ENCODE data around the gene SMC3. TPM values are rescaled to one million over a fixed set of nuclear protein-coding genes. Genes with fewer than 3 reads are reported as not detected.

Gene SMC3
- total and polyA plus RNA-seq, 2 experiments from 2014 or later: 72.3 to 320 TPM

GRCh38 chr10:110529596-110530011 is 37.9 kb upstream of the SMC3 start:
- Histone ChIP-seq H3F3A (replicated peaks; ENCODE audit: low read depth) (no peaks in the 10 kb centered on the region), H3K27ac (ENCODE audit: low read depth) (peak overlapping the region; percentile 98), H3K9me2 (ENCODE audit: insufficient read depth) (no peaks in the 10 kb centered on the region), H3K4me1 (ENCODE audit: insufficient read depth) (peaks cover 35% of the 10 kb centered on the region), H2AFZ (no peak overlapping the region), H3K79me2 (replicated peaks; ENCODE audit: insufficient read depth) (no peaks in the 10 kb centered on the region), H3K27me3 (ENCODE audit: insufficient read depth) (no peaks in the 10 kb centered on the region), H3K36me3 (ENCODE audit: insufficient read depth) (no peaks in the 10 kb centered on the region), H4K20me1 (replicated peaks; ENCODE audit: insufficient read depth) (no peaks in the 10 kb centered on the region), H3K4me2 (peak overlapping the region; percentile 77), H3K4me3 (peak overlapping the region; percentile 48)
- peaks cover 10% of the 10 kb centered on the region for H3K27me3 Mint-ChIP-seq (ENCODE audit: insufficient read depth, low read depth, poor library complexity)
- peak overlapping the region; percentile 67 for H3K4me3 Mint-ChIP-seq
- TF ChIP-seq NANOG (IDR thresholded peaks at IDR 0.05; ENCODE audit: borderline replicate concordance) (peak; percentile 79), EZH2 (IDR thresholded peaks at IDR 0.05; ENCODE audit: low read depth, unreplicated experiment) (no peak)
- ATAC-seq (peak; percentile 17), DNase-seq (ENCODE audit: low spot score) (peak; percentile 79)
- H3K27ac Mint-ChIP-seq: peak overlapping the region; percentile 99
- no peaks in the 10 kb centered on the region for H3K36me3 Mint-ChIP-seq (ENCODE audit: low read depth)
- H3K9me3 Mint-ChIP-seq: no peaks in the 10 kb centered on the region
- peaks cover 47% of the 10 kb centered on the region for H3K4me1 Mint-ChIP-seq

- Histone ChIP-seq H3K4me1 (ENCODE audit: insufficient read depth) (peaks cover 34% of the 10 kb centered on the region), H3K36me3 (ENCODE audit: insufficient read depth) (no peaks in the 10 kb centered on the region), H3K9me2 (ENCODE audit: insufficient read depth) (no peaks in the 10 kb centered on the region), H3K79me2 (replicated peaks; ENCODE audit: insufficient read depth) (no peaks in the 10 kb centered on the region), H2AFZ (peak overlapping the region; percentile 67), H3K27me3 (ENCODE audit: insufficient read depth) (no peaks in the 10 kb centered on the region), H3K27ac (ENCODE audit: low read depth) (peak overlapping the region; percentile 95), H3K4me3 (peak overlapping the region; percentile 61), H4K20me1 (replicated peaks; ENCODE audit: insufficient read depth) (no peaks in the 10 kb centered on the region), H3K4me2 (peak overlapping the region; percentile 88), H3F3A (replicated peaks; ENCODE audit: low read depth) (no peaks in the 10 kb centered on the region)
- H3K4me3 Mint-ChIP-seq: peak overlapping the region; percentile 67
- H3K36me3 Mint-ChIP-seq (ENCODE audit: low read depth): no peaks in the 10 kb centered on the region
- ATAC-seq: peak; percentile 95
- H3K27me3 Mint-ChIP-seq (ENCODE audit: insufficient read depth, low read depth, poor library complexity): peaks cover 8% of the 10 kb centered on the region
- H3K4me1 Mint-ChIP-seq: peaks cover 44% of the 10 kb centered on the region
- no peaks in the 10 kb centered on the region for H3K9me3 Mint-ChIP-seq
- H3K27ac Mint-ChIP-seq: peak overlapping the region; percentile 91
- DNase-seq (ENCODE audit: low spot score): peak; percentile 92
- TF ChIP-seq ZNF462 (CRISPR knock-in tag; IDR thresholded peaks at IDR 0.05): no peak
- TF ChIP-seq CTCF (conservative IDR thresholded peaks at IDR 0.05; ENCODE audit: low read depth in 2 of 2): no peak
- no peak for TF ChIP-seq EZH2 (IDR thresholded peaks at IDR 0.05; ENCODE audit: low read depth, unreplicated experiment)
- no peak for TF ChIP-seq JUNB (IDR thresholded peaks at IDR 0.05; ENCODE audit: unreplicated experiment)
- TF ChIP-seq CREB1 (CRISPR knock-in tag; IDR thresholded peaks at IDR 0.05; ENCODE audit: low read depth): no peak
- peak; percentile 66 for TF ChIP-seq POLR2AphosphoS5 (IDR thresholded peaks at IDR 0.05; ENCODE audit: low read depth)
- no peak for TF ChIP-seq STAT1 (IDR thresholded peaks at IDR 0.05; ENCODE audit: unreplicated experiment)
- TF ChIP-seq ETS1 (IDR thresholded peaks at IDR 0.05): 0 out of 2 replicates have a peak, but pooled peaks have one; percentile 38
- no peak for TF ChIP-seq EZH2phosphoT487 (IDR thresholded peaks at IDR 0.05; ENCODE audit: unreplicated experiment)
- TF ChIP-seq ZNF114 (CRISPR knock-in tag; IDR thresholded peaks at IDR 0.05): no peak
- TF ChIP-seq NANOG (IDR thresholded peaks at IDR 0.05; ENCODE audit: borderline replicate concordance): no peak
- no peak for TF ChIP-seq ZNF331 (CRISPR knock-in tag; IDR thresholded peaks at IDR 0.05; ENCODE audit: low read depth)
These were observed 37.2 kb upstream of the SMC3 start for GRCh38 chr10:110530131-110530831.

All from GM23338 (cell line).